Right lobe of liver (tissue), 6 donors: ENCODE results near the gene TMUB1. TPM values are rescaled to one million over a fixed set of nuclear protein-coding genes. Genes with fewer than 3 reads are reported as not detected.

ENCODE experiments used
- ATAC-seq, 4 donors: fragments of 200-7000 bp; cut with Tn5 transposase; one replicate each; pipeline ENCODE4 v1.9.1; 2020; ENCODE audit warnings: mild to moderate bottlenecking in 4 of 4, moderate library complexity in 4 of 4
- DNase-seq, 3 donors: peaks; one replicate each; pipeline ENCODE4 v3.0.0-alpha.2; 2020
- H3K27ac ChIP-seq, 3 donors: fragments of 200-600 bp; one replicate each; pipeline ENCODE4 v1.8.0; 2022
- H3K27me3 ChIP-seq, 2 donors: fragments of 200-600 bp; one replicate each; pipeline ENCODE4 v1.8.0; 2022
- H3K36me3 ChIP-seq, 4 donors: fragments of 200-600 bp; sonication (generic) in 1 of 4; one replicate each; pipeline versions ENCODE4 v1.5.1 to v1.8.0; 2017 to 2022; ENCODE audit warnings: control low read depth in 1 of 4
- H3K4me1 ChIP-seq, 4 donors: fragments of 200-600 bp; sonication (generic) in 1 of 4; one replicate each; pipeline versions ENCODE4 v1.5.1 to v1.8.0; 2017 to 2022; ENCODE audit warnings: control low read depth in 1 of 4
- H3K4me3 ChIP-seq, 3 donors: fragments of 200-600 bp; one replicate each; pipeline ENCODE4 v1.8.0; 2022
- H3K9me3 ChIP-seq, 4 donors: fragments of 200-600 bp; sonication (generic) in 1 of 4; one replicate each; pipeline versions ENCODE4 v1.5.1 to v1.8.0; 2017 to 2022; ENCODE audit warnings: control low read depth in 1 of 4
- POLR2A ChIP-seq: fragments of 450-650 bp; IDR thresholded peaks from one replicate; pipeline ENCODE4 v1.6.1; 2017; ENCODE audit warnings: antibody characterized with exemption, mild to moderate bottlenecking
- WGBS: methylation state at CpG from one replicate; pipeline ENCODE4 v1.1.6; 2018; ENCODE audit warnings: low coverage, low lambda C conversion rate; ENCODE audit not compliant: insufficient coverage; ENCODE audit errors: missing lambda C conversion rate; 5-methylcytosine and 5-hydroxymethylcytosine counted together
- intact Hi-C, 2 donors: fragments of 100-400 bp; cut with DNase I; formaldehyde crosslinking; loops; one replicate each; pipeline versions ENCODE4 v1.11.2 to v1.14.1; 2022
- total RNA-seq, 6 experiments: library from RNA; depleted of rRNA in 2 of 6; stranded (reverse); fragments of >200 nt in 2 of 6; fragmentation: NEBNext Ultra II Directional in 3 of 6; extraction: Animal tissue kit (Norgen Biotek cat#: 25700) in 3 of 6; gene quantifications; one replicate each; pipeline versions ENCODE4 v1.1.0 to v1.2.4, GENCODE V29; 2016 to 2023
- TF ChIP-seq, protein P1 (sequence below), 4 donors: fragments of 200-600 bp in 3 of 4; fragments of 450-650 bp in 1 of 4; IDR thresholded peaks; one replicate each; pipeline versions ENCODE4 v1.5.1 to v1.8.0; 2016 to 2022; ENCODE audit warnings: antibody characterized with exemption in 4 of 4, mild to moderate bottlenecking in 2 of 4
- donor health status: DM: no; HTN: yes; CAD: no.
- donor health status: DM: no; HTN: no; CAD: no.
- donor health status: DM: no; HTN: no; CAD: no.
- donor health status: DM: no; HTN: yes; CAD: no.
- donor health status: DM: no; HTN: yes; CAD: no.

Gene TMUB1
- total RNA-seq, 6 experiments from 2014 or later: 27.7 to 63.1 (median 41.8) TPM

- no peaks in the 10 kb centered on the region for H3K36me3 ChIP-seq
- H3K27ac ChIP-seq: no peak overlapping the region
- H3K4me3 ChIP-seq: no peak overlapping the region
- no peaks in the 10 kb centered on the region for H3K9me3 ChIP-seq
- ATAC-seq: no peak
- no peaks in the 10 kb centered on the region for H3K27me3 ChIP-seq
- TF ChIP-seq POLR2A: no peak
- WGBS: 72% methylated on average over 3 of the region's 3 CpGs
- H3K4me1 ChIP-seq: no peaks in the 10 kb centered on the region
- no peak for DNase-seq
- intact Hi-C loops: no loop called here
Observed at GRCh38 chr7:151102991-151103390, 19.7 kb upstream of the TMUB1 start.

DNA sequence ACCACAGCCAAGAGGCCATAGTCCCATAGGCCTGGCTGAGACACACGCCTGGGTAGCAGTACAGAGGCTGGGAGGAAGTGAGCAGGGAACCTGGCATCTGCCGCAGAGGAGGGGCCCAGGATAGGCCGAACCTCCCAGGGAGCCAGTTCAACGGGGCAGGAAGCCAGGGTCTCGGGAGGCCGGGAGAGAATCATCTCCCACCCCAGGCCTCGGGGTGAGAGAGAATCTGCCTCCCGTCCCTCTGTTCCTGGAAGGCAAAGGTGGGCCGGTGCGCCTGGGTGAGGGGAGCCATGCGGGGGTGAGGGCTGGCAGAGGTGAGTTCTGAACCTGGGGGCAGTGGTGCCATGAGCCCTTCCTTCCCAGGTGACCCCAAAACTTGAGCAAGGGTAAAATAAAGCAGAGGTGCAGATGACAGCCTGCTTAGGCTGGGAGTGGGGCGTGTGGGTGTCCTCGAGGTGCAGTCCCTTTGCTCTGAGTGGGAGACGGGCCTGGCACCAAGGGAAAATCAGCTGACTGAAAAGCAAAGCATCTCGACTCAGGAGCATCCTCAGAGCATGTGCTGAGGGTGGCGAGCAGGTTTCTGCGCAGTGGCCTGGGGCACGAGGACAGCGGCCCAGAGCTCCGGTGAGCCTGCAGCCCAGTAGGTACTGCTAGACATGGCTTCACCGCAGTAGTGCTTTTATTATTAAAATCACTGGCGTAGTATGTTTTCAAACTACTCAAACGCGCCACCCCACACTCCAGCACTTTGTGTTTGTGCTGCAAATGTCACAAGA is 18.5 kb upstream of the TMUB1 start:
- Histone ChIP-seq H3K27ac (no peak overlapping the region), H3K4me3 (no peak overlapping the region), H3K9me3 (no peaks in the 10 kb centered on the region), H3K36me3 (no peaks in the 10 kb centered on the region), H3K4me1 (no peaks in the 10 kb centered on the region), H3K27me3 (no peaks in the 10 kb centered on the region)
- intact Hi-C loops: no loop called here
- TF ChIP-seq POLR2A: no peak
- TF ChIP-seq, protein P1, sequence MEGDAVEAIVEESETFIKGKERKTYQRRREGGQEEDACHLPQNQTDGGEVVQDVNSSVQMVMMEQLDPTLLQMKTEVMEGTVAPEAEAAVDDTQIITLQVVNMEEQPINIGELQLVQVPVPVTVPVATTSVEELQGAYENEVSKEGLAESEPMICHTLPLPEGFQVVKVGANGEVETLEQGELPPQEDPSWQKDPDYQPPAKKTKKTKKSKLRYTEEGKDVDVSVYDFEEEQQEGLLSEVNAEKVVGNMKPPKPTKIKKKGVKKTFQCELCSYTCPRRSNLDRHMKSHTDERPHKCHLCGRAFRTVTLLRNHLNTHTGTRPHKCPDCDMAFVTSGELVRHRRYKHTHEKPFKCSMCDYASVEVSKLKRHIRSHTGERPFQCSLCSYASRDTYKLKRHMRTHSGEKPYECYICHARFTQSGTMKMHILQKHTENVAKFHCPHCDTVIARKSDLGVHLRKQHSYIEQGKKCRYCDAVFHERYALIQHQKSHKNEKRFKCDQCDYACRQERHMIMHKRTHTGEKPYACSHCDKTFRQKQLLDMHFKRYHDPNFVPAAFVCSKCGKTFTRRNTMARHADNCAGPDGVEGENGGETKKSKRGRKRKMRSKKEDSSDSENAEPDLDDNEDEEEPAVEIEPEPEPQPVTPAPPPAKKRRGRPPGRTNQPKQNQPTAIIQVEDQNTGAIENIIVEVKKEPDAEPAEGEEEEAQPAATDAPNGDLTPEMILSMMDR (IDR thresholded peaks at IDR 0.05): no peak
- ATAC-seq: peak in 2 of 4 donors; percentile 12 to 27
- DNase-seq: no peak
- WGBS: 76% methylated on average over 11 of the region's 24 CpGs

DNA sequence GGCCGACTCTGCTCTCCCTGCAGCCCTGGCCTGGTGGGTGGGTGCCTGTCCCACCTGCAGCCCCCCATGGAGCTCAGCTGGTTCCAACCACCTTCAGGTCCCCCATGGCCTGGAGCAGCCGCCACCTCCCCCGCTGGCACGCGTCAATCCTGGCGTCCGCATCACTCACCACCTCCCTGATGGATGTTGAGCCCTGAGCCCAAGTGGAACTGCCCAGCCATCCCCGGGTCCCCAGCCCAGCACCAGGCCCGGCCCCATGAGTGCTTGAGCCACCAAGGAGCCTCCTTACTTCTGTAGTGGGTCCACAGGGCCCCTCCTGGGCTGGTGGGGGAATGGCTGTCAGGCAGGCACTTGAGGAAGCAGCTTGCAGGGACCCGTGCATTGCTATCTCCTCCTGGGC is 17.6 kb upstream of the TMUB1 start:
- no peak for DNase-seq
- H3K27me3 ChIP-seq: no peaks in the 10 kb centered on the region
- no CpG with 5 or more reads among the region's 10 CpGs for WGBS
- H3K4me3 ChIP-seq: no peak overlapping the region
- peak in 1 of 4 donors; percentile 17 for ATAC-seq
- H3K27ac ChIP-seq: no peak overlapping the region
- no peaks in the 10 kb centered on the region for H3K4me1 ChIP-seq
- H3K9me3 ChIP-seq: no peaks in the 10 kb centered on the region
- no peak for TF ChIP-seq POLR2A
- TF ChIP-seq, protein P1 (IDR thresholded peaks at IDR 0.05): no peak
- no peaks in the 10 kb centered on the region for H3K36me3 ChIP-seq
- intact Hi-C loops: no loop called here

DNA sequence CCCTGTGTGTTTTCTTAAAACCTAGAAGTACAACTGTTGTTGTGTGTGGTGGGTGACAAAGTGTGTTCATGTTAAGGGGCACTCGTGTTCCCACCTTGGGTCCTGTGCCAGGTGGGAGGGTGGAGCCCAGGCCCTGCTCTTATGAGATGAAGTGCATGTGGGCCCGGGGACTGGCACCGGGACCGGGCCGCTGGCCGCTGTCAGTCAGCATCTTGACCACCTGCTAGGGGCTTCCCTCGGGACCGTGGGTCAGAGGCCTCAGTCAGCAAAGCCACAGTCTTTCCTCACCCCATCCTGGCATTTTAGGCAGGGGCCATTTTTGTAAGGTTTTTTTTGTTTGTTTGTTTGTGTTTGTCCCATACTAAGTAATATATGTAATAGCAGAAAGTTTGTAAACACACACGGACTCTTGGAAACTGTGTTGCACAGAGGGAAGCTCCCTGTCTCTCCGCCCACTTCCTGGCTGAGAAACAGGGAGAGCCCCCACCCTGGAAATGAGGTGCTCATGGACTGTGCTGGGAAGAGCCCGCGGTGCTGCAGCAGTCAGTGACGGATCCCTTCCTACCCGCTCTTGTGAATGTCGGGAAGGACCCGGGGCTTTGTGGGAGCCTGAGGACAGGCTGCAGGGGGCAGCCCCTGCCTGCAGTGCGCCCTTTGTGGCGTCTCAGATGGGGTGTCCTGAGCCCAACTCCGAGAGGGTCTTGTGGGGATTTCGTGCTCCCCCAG is 16.4 kb upstream of the TMUB1 start:
- no peak for DNase-seq
- intact Hi-C loops: no loop called here
- H3K36me3 ChIP-seq: no peaks in the 10 kb centered on the region
- TF ChIP-seq POLR2A: no peak
- TF ChIP-seq, protein P1 (IDR thresholded peaks at IDR 0.05): no peak
- H3K27me3 ChIP-seq: no peaks in the 10 kb centered on the region
- ATAC-seq: peak; percentile 8 to 49 (median 21)
- WGBS: 40% methylated on average over 1 of the region's 20 CpGs
- no peaks in the 10 kb centered on the region for H3K4me1 ChIP-seq
- no peak overlapping the region for H3K4me3 ChIP-seq
- no peak overlapping the region for H3K27ac ChIP-seq
- no peaks in the 10 kb centered on the region for H3K9me3 ChIP-seq
